ENCODE data around the gene MLIP.

The MLIP gene

GRCh38 chr6:54071821-54072340, 39.4 kb upstream of the MLIP start:
- TF ChIP-seq REST (IDR thresholded peaks at IDR 0.05; ENCODE audit: low read depth) = no peak
- no peak for TF ChIP-seq RAD21 (IDR thresholded peaks at IDR 0.05; ENCODE audit: low read depth)
- no peak for TF ChIP-seq TEAD4 (IDR thresholded peaks at IDR 0.05)
- TF ChIP-seq FOXM1 (IDR thresholded peaks at IDR 0.05; ENCODE audit: borderline replicate concordance, low read depth) = no peak
- no peak for TF ChIP-seq EGR1 (IDR thresholded peaks at IDR 0.05)
- no peak for TF ChIP-seq TCF12 (IDR thresholded peaks at IDR 0.05; ENCODE audit: low read depth)
- TF ChIP-seq, protein P1, sequence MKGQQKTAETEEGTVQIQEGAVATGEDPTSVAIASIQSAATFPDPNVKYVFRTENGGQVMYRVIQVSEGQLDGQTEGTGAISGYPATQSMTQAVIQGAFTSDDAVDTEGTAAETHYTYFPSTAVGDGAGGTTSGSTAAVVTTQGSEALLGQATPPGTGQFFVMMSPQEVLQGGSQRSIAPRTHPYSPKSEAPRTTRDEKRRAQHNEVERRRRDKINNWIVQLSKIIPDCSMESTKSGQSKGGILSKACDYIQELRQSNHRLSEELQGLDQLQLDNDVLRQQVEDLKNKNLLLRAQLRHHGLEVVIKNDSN (IDR thresholded peaks at IDR 0.05) = no peak
- no peak for TF ChIP-seq TAF1 (IDR thresholded peaks at IDR 0.05; ENCODE audit: low read depth)
- TF ChIP-seq EP300 (IDR thresholded peaks at IDR 0.05; ENCODE audit: borderline replicate concordance) = no peak
- TF ChIP-seq ZBTB7A (IDR thresholded peaks at IDR 0.05; ENCODE audit: low read depth) = no peak
- no peak for TF ChIP-seq YY1 (IDR thresholded peaks at IDR 0.05; ENCODE audit: low read depth)
- TF ChIP-seq NFIC (IDR thresholded peaks at IDR 0.05) = no peak
- TF ChIP-seq, protein P2, sequence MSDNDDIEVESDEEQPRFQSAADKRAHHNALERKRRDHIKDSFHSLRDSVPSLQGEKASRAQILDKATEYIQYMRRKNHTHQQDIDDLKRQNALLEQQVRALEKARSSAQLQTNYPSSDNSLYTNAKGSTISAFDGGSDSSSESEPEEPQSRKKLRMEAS (IDR thresholded peaks at IDR 0.05) = no peak
- TF ChIP-seq CEBPB (IDR thresholded peaks at IDR 0.05) = no peak
- no peak for TF ChIP-seq CREB1 (IDR thresholded peaks at IDR 0.05; ENCODE audit: low read depth)

- TF ChIP-seq ZBTB7A (IDR thresholded peaks at IDR 0.05; ENCODE audit: low read depth) (no peak), TCF12 (IDR thresholded peaks at IDR 0.05; ENCODE audit: low read depth) (no peak), RAD21 (IDR thresholded peaks at IDR 0.05; ENCODE audit: low read depth) (no peak), FOXM1 (IDR thresholded peaks at IDR 0.05; ENCODE audit: borderline replicate concordance, low read depth) (no peak), YY1 (IDR thresholded peaks at IDR 0.05; ENCODE audit: low read depth) (no peak)
- TF ChIP-seq, protein P1 (IDR thresholded peaks at IDR 0.05) = no peak
Measured at GRCh38 chr6:54072635-54073313, 38.5 kb upstream of the MLIP start.

DNA sequence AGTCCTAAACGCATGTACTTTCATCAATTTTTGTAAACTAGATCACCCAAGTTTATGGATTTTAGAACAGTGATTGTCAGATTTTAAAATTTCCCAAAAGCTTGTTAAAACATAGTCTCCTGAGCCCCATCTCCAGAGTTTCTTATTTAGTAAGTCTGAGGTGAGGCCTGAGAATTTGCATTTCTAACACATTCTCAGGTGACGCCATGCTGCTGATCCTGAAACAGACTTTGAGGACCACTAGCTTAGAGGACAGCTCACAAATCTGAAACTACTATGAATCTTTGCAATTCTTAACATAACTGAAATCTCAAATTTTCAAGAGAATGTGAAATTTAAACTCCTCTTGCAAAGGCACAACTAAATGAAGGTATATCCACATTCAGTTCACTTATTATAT, 37.8 kb upstream of the MLIP start:
- TF ChIP-seq EP300 (IDR thresholded peaks at IDR 0.05; ENCODE audit: borderline replicate concordance) (no peak), ZBTB7A (IDR thresholded peaks at IDR 0.05; ENCODE audit: low read depth) (no peak), CEBPB (IDR thresholded peaks at IDR 0.05) (no peak), YY1 (IDR thresholded peaks at IDR 0.05; ENCODE audit: low read depth) (no peak)
- TF ChIP-seq, protein P1 (IDR thresholded peaks at IDR 0.05) = no peak

DNA sequence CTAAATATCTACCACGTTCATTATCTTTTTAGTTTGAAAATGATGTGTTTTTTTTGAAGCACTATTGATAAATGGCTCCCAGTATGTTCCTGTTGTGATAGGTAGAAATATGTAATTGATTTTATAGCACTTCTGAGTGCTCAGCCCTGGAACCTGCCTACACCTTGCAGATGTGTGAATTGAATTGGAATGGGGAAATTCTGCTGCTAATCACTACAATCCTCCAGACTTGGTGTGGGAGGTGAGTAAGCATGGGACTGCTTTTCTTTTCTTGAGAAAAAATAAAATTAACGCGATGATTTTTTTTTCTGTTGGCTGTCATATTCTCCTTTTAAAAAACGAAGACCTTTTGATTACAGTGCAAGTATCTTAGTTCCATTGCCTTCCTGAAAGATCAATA, 37.1 kb upstream of the MLIP start:
- no peak for TF ChIP-seq CEBPB (IDR thresholded peaks at IDR 0.05)
- TF ChIP-seq TEAD4 (IDR thresholded peaks at IDR 0.05) = no peak
- no peak for TF ChIP-seq TAF1 (IDR thresholded peaks at IDR 0.05; ENCODE audit: low read depth)
- no peak for TF ChIP-seq REST (IDR thresholded peaks at IDR 0.05; ENCODE audit: low read depth)
- TF ChIP-seq EP300 (IDR thresholded peaks at IDR 0.05; ENCODE audit: borderline replicate concordance) = no peak
- TF ChIP-seq YY1 (IDR thresholded peaks at IDR 0.05; ENCODE audit: low read depth) = no peak
- TF ChIP-seq, protein P2 (IDR thresholded peaks at IDR 0.05) = no peak

DNA sequence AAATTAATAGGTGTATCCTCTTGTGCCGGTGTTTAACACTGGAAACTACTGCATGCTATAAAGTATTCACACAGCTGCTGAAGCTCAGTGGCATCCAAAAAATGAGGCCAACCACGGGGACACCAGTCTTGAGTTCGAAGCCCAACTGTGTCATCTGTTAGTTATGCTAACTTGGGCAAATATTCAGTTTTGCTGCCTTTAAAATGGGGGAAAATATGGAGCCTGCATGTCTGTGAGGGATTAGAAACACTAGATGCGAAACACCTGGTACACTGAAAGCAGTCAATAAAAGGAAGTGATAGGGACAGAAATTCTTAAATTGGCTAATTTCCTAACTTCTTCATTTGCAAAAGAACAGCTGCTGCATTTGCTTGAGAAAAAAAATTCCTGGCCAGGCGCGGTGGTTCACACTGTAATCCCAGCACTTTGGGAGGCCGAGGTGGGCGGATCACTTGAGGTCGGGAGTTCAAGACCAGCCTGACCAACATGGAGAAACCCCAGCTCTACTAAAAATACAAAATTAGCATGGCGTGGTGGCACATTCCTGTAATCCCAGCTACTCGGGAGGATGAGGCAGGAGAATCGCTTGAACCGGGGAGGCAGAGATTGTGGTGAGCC, 36.6 kb upstream of the MLIP start:
- TF ChIP-seq, protein P1 (IDR thresholded peaks at IDR 0.05) = no peak
- TF ChIP-seq TEAD4 (IDR thresholded peaks at IDR 0.05) (no peak), RAD21 (IDR thresholded peaks at IDR 0.05; ENCODE audit: low read depth) (no peak), CEBPB (IDR thresholded peaks at IDR 0.05) (no peak), NFIC (IDR thresholded peaks at IDR 0.05) (no peak), TAF1 (IDR thresholded peaks at IDR 0.05; ENCODE audit: low read depth) (no peak), EGR1 (IDR thresholded peaks at IDR 0.05) (no peak), FOXM1 (IDR thresholded peaks at IDR 0.05; ENCODE audit: borderline replicate concordance, low read depth) (no peak), ZBTB7A (IDR thresholded peaks at IDR 0.05; ENCODE audit: low read depth) (no peak), TCF12 (IDR thresholded peaks at IDR 0.05; ENCODE audit: low read depth) (no peak), YY1 (IDR thresholded peaks at IDR 0.05; ENCODE audit: low read depth) (no peak), CREB1 (IDR thresholded peaks at IDR 0.05; ENCODE audit: low read depth) (no peak), EP300 (IDR thresholded peaks at IDR 0.05; ENCODE audit: borderline replicate concordance) (no peak), REST (IDR thresholded peaks at IDR 0.05; ENCODE audit: low read depth) (no peak)
- TF ChIP-seq, protein P2 (IDR thresholded peaks at IDR 0.05) = no peak

Measured in Ishikawa (cell line).